H7 (cell line): ENCODE results near the gene AOPEP. TPM values are rescaled to one million over a fixed set of nuclear protein-coding genes. Genes with fewer than 3 reads are reported as not detected.
A peak's percentile ranks its signal among the peaks of the same experiment; 100 is the strongest.

ENCODE experiments used
- DNase-seq: peaks from one replicate; pipeline ENCODE4 v3.0.0; 2012
- H3K27me3 ChIP-seq: 2 replicates; pipeline ENCODE4 v1.6.0; 2011; ENCODE audit warnings: mild to moderate bottlenecking, low read length; ENCODE audit not compliant: control insufficient read depth, insufficient read depth
- H3K36me3 ChIP-seq: replicated peaks from 2 replicates; pipeline ENCODE4 v1.5.1; 2011; ENCODE audit warnings: low read length; ENCODE audit not compliant: control insufficient read depth, insufficient read depth
- H3K4me3 ChIP-seq: 2 replicates; pipeline ENCODE4 v1.5.1; 2011; ENCODE audit warnings: low read depth, mild to moderate bottlenecking, control low read depth, low read length, moderate library complexity; ENCODE audit not compliant: insufficient read depth
- total RNA-seq: library from RNA; depleted of rRNA; stranded (reverse); fragments of >200 nt; shearing (Covaris generic); gene quantifications from 2 replicates; pipeline ENCODE4 v1.2.3, GENCODE V29; 2014

AOPEP gene
- total RNA-seq, 1 experiment from 2014 or later, result 12.1 TPM

- Histone ChIP-seq H3K4me3 (no peak overlapping the region), H3K27me3 (no peaks in the 10 kb centered on the region), H3K36me3 (no peaks in the 10 kb centered on the region; the same call in 1 of the 2 replicates)
- DNase-seq, result no peak
Observed at GRCh38 chr9:95101326-95101725, 374.8 kb downstream of the AOPEP start.

DNA sequence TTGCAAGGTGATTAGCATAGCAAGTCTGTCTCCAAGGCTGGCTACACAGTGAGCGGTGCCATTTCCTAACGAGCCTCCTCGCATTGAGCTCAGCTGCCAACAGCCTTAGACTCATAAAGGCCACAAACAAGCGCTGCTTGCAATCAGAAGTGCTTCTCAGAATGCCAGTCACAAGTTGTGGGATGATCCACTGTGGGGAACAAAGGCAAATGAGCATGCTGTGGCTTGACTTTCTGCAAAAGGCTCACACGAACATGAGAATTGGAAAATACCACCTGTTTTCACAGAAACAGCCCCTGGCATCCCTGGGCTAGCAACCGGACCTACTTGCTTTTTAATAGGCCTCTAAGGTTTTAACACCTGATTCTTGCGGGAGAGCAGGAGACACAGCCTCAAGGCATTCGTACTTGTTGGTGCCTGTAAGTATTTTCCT lies 375.5 kb downstream of the AOPEP start:
- Histone ChIP-seq H3K27me3 (no peaks in the 10 kb centered on the region), H3K36me3 (no peaks in the 10 kb centered on the region; the same call in 1 of the 2 replicates), H3K4me3 (no peak overlapping the region)
- peak; percentile 27 for DNase-seq

DNA sequence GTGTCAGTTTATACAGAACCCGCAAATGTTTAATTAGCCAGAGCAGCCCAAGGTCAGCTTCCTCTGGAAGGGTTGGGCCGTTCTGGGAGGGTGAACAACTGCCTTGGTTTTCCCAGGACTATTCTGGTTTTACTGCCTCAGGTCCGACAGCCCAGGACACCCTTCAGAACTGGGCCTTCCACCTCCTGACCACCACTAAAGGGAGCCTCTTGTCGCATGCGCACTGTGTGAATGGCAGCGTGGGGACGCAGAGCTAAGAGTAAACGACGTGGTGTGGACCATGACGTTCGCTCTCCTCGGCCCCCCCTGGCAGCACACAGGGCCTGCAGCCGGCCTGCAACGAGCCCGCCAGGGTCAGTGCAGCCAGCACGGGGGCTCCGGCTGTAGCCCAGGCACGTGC lies 376.1 kb downstream of the AOPEP start:
- Histone ChIP-seq H3K36me3 (no peaks in the 10 kb centered on the region; the same call in 1 of the 2 replicates), H3K27me3 (no peaks in the 10 kb centered on the region), H3K4me3 (no peak overlapping the region)
- DNase-seq, result peak; percentile 81

- Histone ChIP-seq H3K27me3 (no peaks in the 10 kb centered on the region), H3K4me3 (no peak overlapping the region), H3K36me3 (no peaks in the 10 kb centered on the region; the same call in 1 of the 2 replicates)
- DNase-seq, result peak; percentile 84
Observed at GRCh38 chr9:95103281-95103771, 376.8 kb downstream of the AOPEP start.

DNA sequence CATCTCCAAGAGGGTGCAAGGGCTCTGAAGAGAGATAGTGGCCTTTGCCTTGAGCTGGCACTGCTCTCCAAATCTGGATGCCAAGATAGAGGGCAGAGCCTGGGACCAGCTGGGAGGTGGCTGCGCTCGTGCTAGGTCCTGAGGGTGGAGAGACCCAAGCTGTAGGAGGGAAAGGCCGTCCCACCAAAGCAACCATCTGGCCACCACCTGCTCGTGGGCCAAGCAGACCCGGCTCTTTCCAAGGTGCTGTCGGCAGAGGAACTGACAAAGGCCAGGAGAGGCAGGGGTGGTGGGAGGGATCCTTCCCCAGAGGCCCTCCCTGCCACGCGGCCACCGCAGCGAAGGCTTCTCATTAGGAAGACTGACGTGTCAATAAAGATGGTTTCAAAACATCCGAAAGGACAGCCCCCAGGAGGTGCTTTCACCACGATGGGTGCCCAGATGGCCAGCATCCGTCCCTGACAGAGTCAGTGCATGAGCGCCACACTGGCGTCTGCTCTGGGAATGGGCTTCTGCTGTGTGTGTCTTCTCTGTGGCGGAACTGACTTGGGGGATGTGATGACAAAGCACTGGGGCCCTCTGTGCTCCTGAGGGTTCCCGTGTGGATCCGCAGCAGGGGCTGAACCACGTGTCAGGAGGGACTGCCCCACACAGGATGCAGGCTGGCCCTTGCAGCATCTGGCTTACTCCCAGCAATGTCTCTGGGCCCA lies 377.5 kb downstream of the AOPEP start:
- no peak overlapping the region for H3K4me3 ChIP-seq
- H3K36me3 ChIP-seq, result no peaks in the 10 kb centered on the region; the same call in 1 of the 2 replicates
- H3K27me3 ChIP-seq, result no peaks in the 10 kb centered on the region
- DNase-seq, result peak; percentile 40

GRCh38 chr9:95104581-95104960 lies 378.1 kb downstream of the AOPEP start:
- H3K4me3 ChIP-seq, result no peak overlapping the region
- no peaks in the 10 kb centered on the region for H3K27me3 ChIP-seq
- H3K36me3 ChIP-seq, result no peaks in the 10 kb centered on the region; the same call in 1 of the 2 replicates
- no peak for DNase-seq

DNA sequence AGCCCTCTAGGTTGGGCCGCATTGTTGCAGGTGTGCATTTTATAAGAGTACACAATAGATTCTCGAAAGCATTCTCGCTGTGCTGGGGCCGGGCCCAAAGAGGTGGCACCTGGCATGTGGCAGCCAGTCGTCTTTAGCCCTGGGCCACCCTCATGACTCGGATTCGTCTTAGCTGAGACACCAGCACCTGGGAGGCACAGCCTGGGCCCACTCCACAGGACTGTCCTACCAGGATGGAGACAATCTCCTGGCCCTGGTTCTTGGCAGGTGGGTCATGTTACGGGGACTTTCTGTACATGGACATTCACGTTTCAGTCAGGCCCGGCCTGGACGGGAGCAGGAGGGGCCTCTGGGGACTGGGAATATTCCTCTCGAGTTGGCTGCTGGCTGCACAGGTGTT lies 378.5 kb downstream of the AOPEP start:
- Histone ChIP-seq H3K4me3 (no peak overlapping the region), H3K36me3 (no peaks in the 10 kb centered on the region; the same call in 1 of the 2 replicates), H3K27me3 (no peaks in the 10 kb centered on the region)
- DNase-seq, result peak; percentile 14

GRCh38 chr9:95105519-95106287 lies 379.2 kb downstream of the AOPEP start:
- H3K36me3 ChIP-seq, result no peaks in the 10 kb centered on the region; the same call in 1 of the 2 replicates
- no peaks in the 10 kb centered on the region for H3K27me3 ChIP-seq
- no peak overlapping the region for H3K4me3 ChIP-seq
- peak; percentile 15 for DNase-seq

DNA sequence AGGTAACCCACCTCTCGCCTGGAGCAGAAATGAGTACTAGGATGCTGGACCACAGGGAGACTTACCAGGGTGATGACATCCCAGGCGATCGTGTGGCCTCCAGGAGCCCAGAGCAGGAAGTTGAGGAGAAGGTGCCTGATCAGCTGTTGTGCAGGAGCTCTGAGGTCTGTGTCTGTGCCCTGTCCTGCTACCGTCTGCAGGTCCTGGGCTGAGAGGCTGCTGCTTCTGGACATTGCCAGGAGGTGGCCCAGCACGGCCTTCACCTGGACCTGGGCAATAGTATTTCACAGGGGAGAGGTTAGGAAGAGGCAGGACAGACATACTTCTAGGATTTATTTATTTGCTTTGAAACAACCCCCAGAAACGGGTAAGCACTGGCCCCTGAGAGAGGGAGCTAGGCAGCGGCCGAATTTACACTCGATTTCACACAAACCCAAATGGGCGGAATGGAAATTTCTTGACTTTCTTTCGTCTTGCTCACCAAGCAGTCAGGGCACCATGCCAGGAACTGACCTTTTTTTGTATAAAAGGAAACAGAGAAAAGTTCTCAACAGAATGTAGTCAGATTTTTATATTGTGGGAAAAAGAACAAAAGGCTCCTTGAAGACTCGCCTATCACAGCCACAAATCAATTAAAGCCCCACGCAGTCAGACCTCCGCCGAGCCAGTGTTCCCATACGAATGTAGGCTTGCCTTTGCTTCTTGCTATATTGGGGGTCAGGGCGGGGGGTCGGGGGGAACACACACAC lies 380.7 kb downstream of the AOPEP start:
- peaks cover 1% of the 10 kb centered on the region; the same call in 1 of the 2 replicates for H3K36me3 ChIP-seq
- H3K27me3 ChIP-seq, result no peaks in the 10 kb centered on the region
- no peak overlapping the region for H3K4me3 ChIP-seq
- no peak for DNase-seq

DNA sequence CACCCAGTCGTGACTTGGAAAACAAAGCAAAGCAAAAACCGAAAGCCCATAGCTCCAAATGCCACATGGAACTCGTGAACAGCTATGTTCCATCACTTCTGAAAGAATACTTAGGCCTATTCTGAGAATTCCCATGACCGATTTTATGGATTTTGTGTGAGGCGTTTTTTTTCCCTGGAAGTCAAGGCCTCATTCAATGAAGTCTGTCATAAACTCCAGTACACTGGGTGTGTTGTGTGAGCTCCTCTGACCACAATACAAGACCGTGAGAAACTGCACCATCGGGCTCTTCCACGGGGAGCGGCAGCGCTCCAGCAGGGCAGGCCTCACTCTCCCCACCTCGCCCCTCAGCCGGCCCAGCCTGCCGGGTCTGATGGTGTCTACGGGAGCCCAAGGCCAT lies 381.5 kb downstream of the AOPEP start:
- DNase-seq, result no peak
- Histone ChIP-seq H3K36me3 (peaks cover 1% of the 10 kb centered on the region; the same call in 1 of the 2 replicates), H3K4me3 (no peak overlapping the region), H3K27me3 (no peaks in the 10 kb centered on the region)

- Histone ChIP-seq H3K4me3 (no peak overlapping the region), H3K36me3 (peaks cover 1% of the 10 kb centered on the region; the same call in 1 of the 2 replicates), H3K27me3 (no peaks in the 10 kb centered on the region)
- DNase-seq, result no peak
Observed at GRCh38 chr9:95108777-95109176, 382.3 kb downstream of the AOPEP start.

GRCh38 chr9:95109456-95109855 lies 383.0 kb downstream of the AOPEP start:
- H3K36me3 ChIP-seq, result peaks cover 1% of the 10 kb centered on the region; the same call in 1 of the 2 replicates
- H3K27me3 ChIP-seq, result no peaks in the 10 kb centered on the region
- DNase-seq, result no peak
- no peak overlapping the region for H3K4me3 ChIP-seq

DNA sequence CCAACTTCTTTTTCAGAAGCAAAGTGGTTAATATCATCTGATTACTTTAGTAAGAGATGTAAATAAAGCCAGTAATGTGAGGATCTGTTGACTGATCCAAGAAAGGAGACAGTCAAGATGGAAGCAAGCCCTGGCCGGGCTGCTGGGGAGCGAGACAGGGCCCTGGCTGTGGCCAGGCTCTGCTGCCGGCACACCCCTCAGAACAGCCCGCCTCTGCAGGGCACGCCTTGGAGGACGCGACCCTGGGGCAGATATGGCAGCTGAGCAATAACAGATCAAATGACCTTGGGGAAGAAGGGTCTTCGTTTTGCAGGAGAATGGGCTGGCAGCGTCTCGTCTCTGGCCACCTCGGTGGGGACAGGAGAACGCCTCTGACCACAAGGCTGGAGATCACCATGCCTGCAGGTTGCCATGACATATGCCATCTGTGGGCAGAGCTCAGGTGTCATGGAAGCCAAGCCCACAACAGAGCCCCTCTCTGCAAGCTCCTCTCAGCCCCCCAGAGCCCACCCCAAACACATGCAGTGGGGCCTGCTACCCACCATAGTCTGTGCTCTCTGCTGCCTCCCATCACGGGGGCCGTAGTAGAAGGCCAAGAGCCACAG lies 384.5 kb downstream of the AOPEP start:
- no peaks in the 10 kb centered on the region for H3K27me3 ChIP-seq
- no peak overlapping the region for H3K4me3 ChIP-seq
- no peak for DNase-seq
- peaks cover 1% of the 10 kb centered on the region; the same call in 1 of the 2 replicates for H3K36me3 ChIP-seq

- Histone ChIP-seq H3K36me3 (peaks cover 1% of the 10 kb centered on the region; the same call in 1 of the 2 replicates), H3K27me3 (no peaks in the 10 kb centered on the region), H3K4me3 (no peak overlapping the region)
- no peak for DNase-seq
Observed at GRCh38 chr9:95111716-95112115, 385.2 kb downstream of the AOPEP start.
